Measurements from ENCODE around the gene PCED1B. TPM values are rescaled to one million over a fixed set of nuclear protein-coding genes. Genes with fewer than 3 reads are reported as not detected.

PCED1B gene
- total and polyA plus RNA-seq, 2 donors from 2014 or later: 2.8 to 9.2 TPM

DNA sequence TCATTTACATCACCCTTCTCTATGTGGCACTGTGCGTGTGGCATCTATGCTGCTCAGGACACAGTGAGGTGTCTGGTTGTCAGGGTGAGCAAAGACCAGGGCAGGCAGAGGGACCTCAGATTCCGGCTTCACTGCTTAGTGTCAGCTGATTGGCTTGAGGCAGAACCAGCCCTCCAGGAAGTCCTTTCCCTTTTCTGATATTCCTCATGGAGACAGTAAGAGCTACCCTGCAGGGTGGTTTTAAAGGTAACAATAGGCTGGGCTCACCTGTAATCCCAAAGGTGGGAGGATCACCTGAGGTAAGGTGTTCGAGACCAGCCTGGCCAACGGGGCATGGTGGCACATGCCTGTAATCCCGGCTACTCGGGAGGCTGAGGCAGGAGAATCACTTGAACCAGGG is 129.6 kb downstream of the PCED1B start:
- FAIRE-seq (no peak), DNase-seq (no peak)
- H3K4me1 ChIP-seq (ENCODE audit: control insufficient read depth in 2 of 3, insufficient read depth in 2 of 3, low read depth in 1 of 3, low read length in 3 of 3): no peaks in the 10 kb centered on the region
- H3K9me3 ChIP-seq (ENCODE audit: control insufficient read depth in 2 of 3, insufficient read depth in 1 of 3, low read length in 3 of 3): no peaks in the 10 kb centered on the region
- TF ChIP-seq, protein P1, sequence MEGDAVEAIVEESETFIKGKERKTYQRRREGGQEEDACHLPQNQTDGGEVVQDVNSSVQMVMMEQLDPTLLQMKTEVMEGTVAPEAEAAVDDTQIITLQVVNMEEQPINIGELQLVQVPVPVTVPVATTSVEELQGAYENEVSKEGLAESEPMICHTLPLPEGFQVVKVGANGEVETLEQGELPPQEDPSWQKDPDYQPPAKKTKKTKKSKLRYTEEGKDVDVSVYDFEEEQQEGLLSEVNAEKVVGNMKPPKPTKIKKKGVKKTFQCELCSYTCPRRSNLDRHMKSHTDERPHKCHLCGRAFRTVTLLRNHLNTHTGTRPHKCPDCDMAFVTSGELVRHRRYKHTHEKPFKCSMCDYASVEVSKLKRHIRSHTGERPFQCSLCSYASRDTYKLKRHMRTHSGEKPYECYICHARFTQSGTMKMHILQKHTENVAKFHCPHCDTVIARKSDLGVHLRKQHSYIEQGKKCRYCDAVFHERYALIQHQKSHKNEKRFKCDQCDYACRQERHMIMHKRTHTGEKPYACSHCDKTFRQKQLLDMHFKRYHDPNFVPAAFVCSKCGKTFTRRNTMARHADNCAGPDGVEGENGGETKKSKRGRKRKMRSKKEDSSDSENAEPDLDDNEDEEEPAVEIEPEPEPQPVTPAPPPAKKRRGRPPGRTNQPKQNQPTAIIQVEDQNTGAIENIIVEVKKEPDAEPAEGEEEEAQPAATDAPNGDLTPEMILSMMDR (IDR thresholded peaks at IDR 0.05; ENCODE audit: borderline replicate concordance, extremely low read depth, insufficient read depth): no peak
- no peak overlapping the region for H3K27ac ChIP-seq (ENCODE audit: low read depth in 2 of 2, low read length in 2 of 2)
- intact Hi-C loops (cut with DNase I): no loop called here
- no peak overlapping the region for H3K4me3 ChIP-seq (ENCODE audit: low read length in 3 of 3)
- no peaks in the 10 kb centered on the region for H3K27me3 ChIP-seq (ENCODE audit: control insufficient read depth, insufficient read depth, low read length)
- H3K36me3 ChIP-seq (ENCODE audit: control insufficient read depth in 2 of 3, insufficient read depth in 3 of 3, low read length in 3 of 3): no peaks in the 10 kb centered on the region
- H3K9ac ChIP-seq (ENCODE audit: low read length in 3 of 3): no peak overlapping the region

DNA sequence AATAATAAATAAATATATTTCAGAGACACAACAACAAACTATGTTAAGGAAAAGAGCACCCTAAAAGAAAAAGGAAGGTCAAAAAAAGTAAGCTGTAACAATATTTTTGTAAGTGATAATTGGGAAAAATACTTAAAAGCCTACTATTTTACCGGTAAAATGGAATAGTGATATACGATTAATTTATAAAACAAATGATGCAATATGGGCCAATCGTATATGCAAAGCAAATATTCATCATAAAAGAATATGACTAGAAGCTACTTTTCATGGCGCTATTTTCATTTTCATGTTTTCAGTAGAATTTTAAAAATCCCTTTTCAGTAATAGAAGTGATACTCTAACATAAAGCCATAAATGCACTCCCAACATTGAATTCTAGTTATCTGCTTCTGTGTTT is 131.4 kb downstream of the PCED1B start:
- Histone ChIP-seq H3K36me3 (ENCODE audit: control insufficient read depth in 2 of 3, insufficient read depth in 3 of 3, low read length in 3 of 3) (no peaks in the 10 kb centered on the region), H3K4me3 (ENCODE audit: low read length in 3 of 3) (no peak overlapping the region), H3K27ac (ENCODE audit: low read depth in 2 of 2, low read length in 2 of 2) (no peak overlapping the region), H3K27me3 (ENCODE audit: control insufficient read depth, insufficient read depth, low read length) (no peaks in the 10 kb centered on the region), H3K9me3 (ENCODE audit: control insufficient read depth in 2 of 3, insufficient read depth in 1 of 3, low read length in 3 of 3) (no peaks in the 10 kb centered on the region), H3K9ac (ENCODE audit: low read length in 3 of 3) (no peak overlapping the region), H3K4me1 (ENCODE audit: control insufficient read depth in 2 of 3, insufficient read depth in 2 of 3, low read depth in 1 of 3, low read length in 3 of 3) (no peaks in the 10 kb centered on the region)
- TF ChIP-seq, protein P1 (IDR thresholded peaks at IDR 0.05; ENCODE audit: borderline replicate concordance, extremely low read depth, insufficient read depth): no peak
- intact Hi-C loops (cut with DNase I): no loop called here
- DNase-seq: no peak
- no peak for FAIRE-seq

DNA sequence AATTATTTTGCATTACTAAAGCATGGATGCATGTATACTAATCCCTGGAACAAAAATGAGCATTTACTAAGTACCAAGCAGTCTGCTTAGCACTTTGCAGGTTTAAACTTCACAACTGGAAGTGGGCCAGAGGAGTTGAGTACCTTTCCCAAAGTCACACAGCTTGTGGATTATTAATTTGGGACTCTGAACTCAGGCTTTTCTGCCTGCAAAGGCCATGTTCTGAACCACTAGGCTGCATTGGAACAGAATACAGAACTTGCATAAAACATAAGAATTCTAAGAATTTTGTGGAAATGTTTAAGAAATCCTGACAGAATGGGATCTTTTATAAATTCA is 133.2 kb downstream of the PCED1B start:
- FAIRE-seq: no peak
- no peak for DNase-seq
- Histone ChIP-seq H3K27me3 (ENCODE audit: control insufficient read depth, insufficient read depth, low read length) (no peaks in the 10 kb centered on the region), H3K36me3 (ENCODE audit: control insufficient read depth in 2 of 3, insufficient read depth in 3 of 3, low read length in 3 of 3) (no peaks in the 10 kb centered on the region), H3K4me3 (ENCODE audit: low read length in 3 of 3) (no peak overlapping the region), H3K9me3 (ENCODE audit: control insufficient read depth in 2 of 3, insufficient read depth in 1 of 3, low read length in 3 of 3) (no peaks in the 10 kb centered on the region), H3K27ac (ENCODE audit: low read depth in 2 of 2, low read length in 2 of 2) (no peak overlapping the region), H3K9ac (ENCODE audit: low read length in 3 of 3) (no peak overlapping the region), H3K4me1 (ENCODE audit: control insufficient read depth in 2 of 3, insufficient read depth in 2 of 3, low read depth in 1 of 3, low read length in 3 of 3) (no peaks in the 10 kb centered on the region)
- TF ChIP-seq, protein P1 (IDR thresholded peaks at IDR 0.05; ENCODE audit: borderline replicate concordance, extremely low read depth, insufficient read depth): no peak
- intact Hi-C loops (cut with DNase I): no loop called here

DNA sequence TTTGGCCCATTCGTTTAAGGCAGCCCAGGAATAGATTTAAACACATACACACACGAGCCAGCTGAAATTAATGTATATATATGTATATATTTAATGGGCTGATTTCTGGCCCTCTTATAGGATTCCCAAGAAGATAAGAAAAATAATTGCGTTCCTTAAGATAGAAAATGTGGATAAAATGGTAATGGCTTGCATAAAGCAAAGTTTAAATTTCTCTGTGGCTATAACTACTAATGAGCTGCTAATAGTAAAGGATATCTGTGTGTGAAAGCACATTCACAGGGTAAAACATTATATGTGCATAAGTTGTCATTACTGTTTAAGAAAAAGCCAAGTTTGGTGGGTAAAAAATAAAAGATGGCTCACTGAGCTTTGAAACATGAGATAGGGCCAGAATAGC is 134.0 kb downstream of the PCED1B start:
- Histone ChIP-seq H3K9me3 (ENCODE audit: control insufficient read depth in 2 of 3, insufficient read depth in 1 of 3, low read length in 3 of 3) (no peaks in the 10 kb centered on the region), H3K27ac (ENCODE audit: low read depth in 2 of 2, low read length in 2 of 2) (no peak overlapping the region), H3K4me1 (ENCODE audit: control insufficient read depth in 2 of 3, insufficient read depth in 2 of 3, low read depth in 1 of 3, low read length in 3 of 3) (no peaks in the 10 kb centered on the region), H3K36me3 (ENCODE audit: control insufficient read depth in 2 of 3, insufficient read depth in 3 of 3, low read length in 3 of 3) (no peaks in the 10 kb centered on the region), H3K27me3 (ENCODE audit: control insufficient read depth, insufficient read depth, low read length) (no peaks in the 10 kb centered on the region), H3K9ac (ENCODE audit: low read length in 3 of 3) (no peak overlapping the region), H3K4me3 (ENCODE audit: low read length in 3 of 3) (no peak overlapping the region)
- FAIRE-seq (no peak), DNase-seq (no peak)
- TF ChIP-seq, protein P1 (IDR thresholded peaks at IDR 0.05; ENCODE audit: borderline replicate concordance, extremely low read depth, insufficient read depth): no peak
- intact Hi-C loops (cut with DNase I): no loop called here
